ENCODE data around the gene ADPRS. TPM values are rescaled to one million over a fixed set of nuclear protein-coding genes. Genes with fewer than 3 reads are reported as not detected.

The ADPRS gene
- total RNA-seq, 1 donor from 2014 or later, result 23.9 TPM

- peaks cover 10% of the 10 kb centered on the region for H3K27me3 Mint-ChIP-seq
- H3K9me3 Mint-ChIP-seq, result no peaks in the 10 kb centered on the region
- no peak overlapping the region for H3K27ac Mint-ChIP-seq
- no peak overlapping the region for H3K4me3 Mint-ChIP-seq
- DNase-seq (no peak), ATAC-seq (ENCODE audit: low read depth) (no peak)
- peaks cover 14% of the 10 kb centered on the region for H3K4me1 Mint-ChIP-seq
- no peaks in the 10 kb centered on the region for H3K36me3 Mint-ChIP-seq (ENCODE audit: low read depth)
- CTCF ChIA-PET, result no interaction called here
- no peak for TF ChIP-seq CTCF (IDR thresholded peaks at IDR 0.05)
- POLR2A ChIA-PET, result no interaction called here
- intact Hi-C loops (cut with micrococcal nuclease), result no loop called here
Measured at GRCh38 chr1:36128905-36129206, 40.2 kb downstream of the ADPRS start.

GRCh38 chr1:36132029-36132428, 43.3 kb downstream of the ADPRS start:
- no peak for ATAC-seq (ENCODE audit: low read depth)
- ChIA-PET POLR2A (interaction anchor here (0.6 kb wide), 1 partner anchor 126 kb away, joined by 4 read pairs; no protein-coding TSS in a partner anchor), CTCF (interaction anchor here (0.8 kb wide), 1 partner anchor 32 kb away, joined by 3 read pairs; no protein-coding TSS in a partner anchor)
- intact Hi-C loops (cut with micrococcal nuclease), result loop anchor here (5.0 kb wide), 1 partner anchor 275 kb away; no protein-coding TSS in a partner anchor
- Mint-ChIP-seq H3K27ac (no peak overlapping the region), H3K4me3 (no peak overlapping the region), H3K9me3 (no peaks in the 10 kb centered on the region), H3K4me1 (no peaks in the 10 kb centered on the region), H3K36me3 (ENCODE audit: low read depth) (peaks cover 13% of the 10 kb centered on the region), H3K27me3 (no peaks in the 10 kb centered on the region)
- TF ChIP-seq CTCF (IDR thresholded peaks at IDR 0.05), result no peak
- no peak for DNase-seq

DNA sequence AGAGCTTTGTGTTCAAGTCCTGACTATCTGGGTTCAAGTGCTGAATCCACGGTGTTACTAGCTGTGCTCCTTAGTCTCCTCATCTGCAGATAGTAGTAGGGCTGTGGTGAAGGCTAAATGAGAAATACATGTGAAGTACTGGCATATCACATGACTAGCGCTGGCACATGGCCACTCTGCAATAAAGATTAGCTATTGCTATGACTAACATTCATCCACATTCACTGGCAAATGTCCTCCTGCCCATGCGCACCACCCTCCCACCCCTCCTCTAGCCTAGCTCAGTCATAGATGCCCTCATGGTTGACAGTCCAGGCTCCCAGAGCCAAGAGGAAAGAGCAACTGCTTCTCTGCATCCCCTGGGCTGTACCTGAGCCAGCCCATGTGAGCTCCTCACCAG, 44.8 kb downstream of the ADPRS start:
- H3K27ac Mint-ChIP-seq, result no peak overlapping the region
- POLR2A ChIA-PET, result interaction anchor here (0.8 kb wide), 1 partner anchor 630 kb away, joined by 3 read pairs; no protein-coding TSS in a partner anchor
- no peak overlapping the region for H3K4me3 Mint-ChIP-seq
- CTCF ChIA-PET, result interaction anchor here (1.2 to 3.5 kb wide), 3 partner anchors 15 to 55 kb away, joined by 4 to 38 read pairs (median 11); no protein-coding TSS in a partner anchor
- H3K4me1 Mint-ChIP-seq, result no peaks in the 10 kb centered on the region
- no peak for DNase-seq
- H3K9me3 Mint-ChIP-seq, result no peaks in the 10 kb centered on the region
- no peak for ATAC-seq (ENCODE audit: low read depth)
- TF ChIP-seq CTCF (IDR thresholded peaks at IDR 0.05), result no peak
- H3K36me3 Mint-ChIP-seq (ENCODE audit: low read depth), result peaks cover 26% of the 10 kb centered on the region
- intact Hi-C loops (cut with micrococcal nuclease), result loop anchor here (5.0 kb wide), 1 partner anchor 276 kb away; no protein-coding TSS in a partner anchor
- H3K27me3 Mint-ChIP-seq, result no peaks in the 10 kb centered on the region

- no peak overlapping the region for H3K4me3 Mint-ChIP-seq
- no peak overlapping the region for H3K27ac Mint-ChIP-seq
- ChIA-PET POLR2A (interaction anchor here (0.7 to 1.3 kb wide), 2 partner anchors 15 to 1342 kb away, joined by 3 to 11 read pairs; partner anchors contain the start of gene TRAPPC3), CTCF (interaction anchor here (0.8 to 3.5 kb wide), 7 partner anchors 16 to 160 kb away, joined by 3 to 38 read pairs (median 4); no protein-coding TSS in a partner anchor)
- H3K27me3 Mint-ChIP-seq, result no peaks in the 10 kb centered on the region
- no peak for TF ChIP-seq CTCF (IDR thresholded peaks at IDR 0.05)
- ATAC-seq (ENCODE audit: low read depth) (no peak), DNase-seq (no peak)
- intact Hi-C loops (cut with micrococcal nuclease), result loop anchor here (1.0 to 5.0 kb wide), 2 partner anchors 35 to 277 kb away; no protein-coding TSS in a partner anchor
- H3K36me3 Mint-ChIP-seq (ENCODE audit: low read depth), result peaks cover 29% of the 10 kb centered on the region
- no peaks in the 10 kb centered on the region for H3K4me1 Mint-ChIP-seq
- H3K9me3 Mint-ChIP-seq, result no peaks in the 10 kb centered on the region
Measured at GRCh38 chr1:36134031-36134430, 45.3 kb downstream of the ADPRS start.

GRCh38 chr1:36134505-36135329, 46.0 kb downstream of the ADPRS start:
- no peaks in the 10 kb centered on the region for H3K27me3 Mint-ChIP-seq
- H3K27ac Mint-ChIP-seq, result no peak overlapping the region
- ChIA-PET CTCF (interaction anchor here (0.8 to 3.5 kb wide), 10 partner anchors 14 to 160 kb away, joined by 3 to 38 read pairs (median 4); partner anchors contain the start of gene TRAPPC3), POLR2A (interaction anchor here (0.7 to 1.3 kb wide), 2 partner anchors 14 to 1341 kb away, joined by 3 to 11 read pairs; partner anchors contain the start of gene TRAPPC3)
- peaks cover 35% of the 10 kb centered on the region for H3K36me3 Mint-ChIP-seq (ENCODE audit: low read depth)
- peak; percentile 67 for ATAC-seq (ENCODE audit: low read depth)
- no peak overlapping the region for H3K4me3 Mint-ChIP-seq
- TF ChIP-seq CTCF (IDR thresholded peaks at IDR 0.05), result no peak
- intact Hi-C loops (cut with micrococcal nuclease), result loop anchor here (1.0 to 5.0 kb wide), 2 partner anchors 35 to 277 kb away; no protein-coding TSS in a partner anchor
- DNase-seq, result no peak
- H3K4me1 Mint-ChIP-seq, result no peaks in the 10 kb centered on the region
- no peaks in the 10 kb centered on the region for H3K9me3 Mint-ChIP-seq

Measured in activated B cell treated with CpG ODN at 0.5 μM for 24 hours (primary cell).